ENCODE results near the gene FGF3. TPM values are rescaled to one million over a fixed set of nuclear protein-coding genes. Genes with fewer than 3 reads are reported as not detected.

The FGF3 gene
- total RNA-seq, 1 donor from 2014 or later, result not detected

- no peaks in the 10 kb centered on the region for H3K27me3 Mint-ChIP-seq (ENCODE audit: low read depth)
- no peaks in the 10 kb centered on the region for H3K4me1 Mint-ChIP-seq
- DNase-seq (ENCODE audit: low spot score in 2 of 2, unreplicated experiment in 2 of 2), result no peak
- H3K36me3 Mint-ChIP-seq, result no peaks in the 10 kb centered on the region
- H3K9me3 Mint-ChIP-seq, result peaks cover 4% of the 10 kb centered on the region
- no peak for TF ChIP-seq CTCF (IDR thresholded peaks at IDR 0.05; ENCODE audit: unreplicated experiment)
- H3K4me3 Mint-ChIP-seq, result no peak overlapping the region
- H3K27ac Mint-ChIP-seq, result no peak overlapping the region
These were observed 27.7 kb downstream of the FGF3 start for GRCh38 chr11:69791276-69792180.

- no peak for TF ChIP-seq CTCF (IDR thresholded peaks at IDR 0.05; ENCODE audit: unreplicated experiment)
These were observed 30.3 kb downstream of the FGF3 start for GRCh38 chr11:69788956-69789355.

GRCh38 chr11:69787906-69788305, 31.3 kb downstream of the FGF3 start:
- peaks cover 2% of the 10 kb centered on the region for H3K27me3 Mint-ChIP-seq (ENCODE audit: low read depth)
- no peaks in the 10 kb centered on the region for H3K9me3 Mint-ChIP-seq
- no peak for DNase-seq (ENCODE audit: low spot score in 2 of 2, unreplicated experiment in 2 of 2)
- H3K4me3 Mint-ChIP-seq, result no peak overlapping the region
- no peaks in the 10 kb centered on the region for H3K36me3 Mint-ChIP-seq
- no peaks in the 10 kb centered on the region for H3K4me1 Mint-ChIP-seq
- no peak for TF ChIP-seq CTCF (IDR thresholded peaks at IDR 0.05; ENCODE audit: unreplicated experiment)
- H3K27ac Mint-ChIP-seq, result no peak overlapping the region

More at GRCh38 chr11:69788956-69789355, 30.3 kb downstream of the FGF3 start:
- DNase-seq (ENCODE audit: low spot score in 2 of 2, unreplicated experiment in 2 of 2), result no peak
- no peaks in the 10 kb centered on the region for H3K36me3 Mint-ChIP-seq
- H3K27ac Mint-ChIP-seq, result no peak overlapping the region
- H3K4me1 Mint-ChIP-seq, result no peaks in the 10 kb centered on the region
- peaks cover 4% of the 10 kb centered on the region for H3K9me3 Mint-ChIP-seq
- no peak overlapping the region for H3K4me3 Mint-ChIP-seq
- H3K27me3 Mint-ChIP-seq (ENCODE audit: low read depth), result peaks cover 1% of the 10 kb centered on the region

GRCh38 chr11:69787457-69787856, 31.8 kb downstream of the FGF3 start:
- no peaks in the 10 kb centered on the region for H3K9me3 Mint-ChIP-seq
- H3K4me3 Mint-ChIP-seq, result no peak overlapping the region
- H3K4me1 Mint-ChIP-seq, result no peaks in the 10 kb centered on the region
- peaks cover 6% of the 10 kb centered on the region for H3K27me3 Mint-ChIP-seq (ENCODE audit: low read depth)
- no peak for DNase-seq (ENCODE audit: low spot score in 2 of 2, unreplicated experiment in 2 of 2)
- H3K36me3 Mint-ChIP-seq, result no peaks in the 10 kb centered on the region
- no peak overlapping the region for H3K27ac Mint-ChIP-seq
- no peak for TF ChIP-seq CTCF (IDR thresholded peaks at IDR 0.05; ENCODE audit: unreplicated experiment)

- no peak overlapping the region for H3K27ac Mint-ChIP-seq
- H3K27me3 Mint-ChIP-seq (ENCODE audit: low read depth), result peaks cover 57% of the 10 kb centered on the region
- H3K4me3 Mint-ChIP-seq, result no peak overlapping the region
- DNase-seq (ENCODE audit: low spot score in 2 of 2, unreplicated experiment in 2 of 2), result no peak
- no peak for TF ChIP-seq CTCF (IDR thresholded peaks at IDR 0.05; ENCODE audit: unreplicated experiment)
- no peaks in the 10 kb centered on the region for H3K9me3 Mint-ChIP-seq
- no peaks in the 10 kb centered on the region for H3K36me3 Mint-ChIP-seq
- no peaks in the 10 kb centered on the region for H3K4me1 Mint-ChIP-seq
These were observed 38.0 kb downstream of the FGF3 start for GRCh38 chr11:69781241-69781640.
